Stomach (tissue), 9 donors: Measurements from ENCODE around the gene CYP4A11. TPM values are rescaled to one million over a fixed set of nuclear protein-coding genes. Genes with fewer than 3 reads are reported as not detected.
"Not testable (repeated sequence)": the region's sequence is repeated elsewhere in the genome, so short reads cannot be mapped to it uniquely, and the experiment has no call there.

ENCODE experiments used
- DNase-seq, 2 donors: peaks; one replicate each; pipeline versions ENCODE4 v3.0.0 to v3.0.0-alpha.2; 2013 to 2019
- H3K27ac ChIP-seq, 5 donors: fragments of 200-600 bp in 4 of 5; sonication (generic) in 4 of 5; one replicate each; pipeline ENCODE4 v1.5.1; 2013 to 2019; ENCODE audit warnings: mild to moderate bottlenecking in 1 of 5, moderate library complexity in 1 of 5
- H3K27me3 ChIP-seq, 3 donors: fragments of 200-600 bp; sonication (generic); one replicate each; pipeline ENCODE4 v1.5.1; 2017 to 2019; ENCODE audit warnings: mixed run types in 1 of 3
- H3K36me3 ChIP-seq, 4 donors: fragments of 200-600 bp; sonication (generic); 1 replicate in 3 of 4; 2 replicates in 1 of 4; pipeline ENCODE4 v1.5.1; 2016 to 2019
- H3K4me1 ChIP-seq, 4 donors: fragments of 200-600 bp; sonication (generic); one replicate each; pipeline ENCODE4 v1.5.1; 2016 to 2019
- H3K4me3 ChIP-seq, 4 donors: fragments of 200-600 bp; sonication (generic) in 3 of 4; one replicate each; pipeline ENCODE4 v1.5.1; 2016 to 2019; ENCODE audit warnings: mild to moderate bottlenecking in 1 of 4
- H3K9me3 ChIP-seq, 4 donors: fragments of 200-600 bp; sonication (generic); one replicate each; pipeline ENCODE4 v1.5.1; 2016 to 2019
- EP300 ChIP-seq: sonication (generic); formaldehyde crosslinking; IDR thresholded peaks from one replicate; pipeline ENCODE4 v1.6.1; 2017; ENCODE audit warnings: antibody characterized with exemption
- POLR2A ChIP-seq, 4 donors: fragments of 450-650 bp; IDR thresholded peaks; one replicate each; pipeline ENCODE4 v1.6.1; 2016; ENCODE audit warnings: antibody characterized with exemption in 4 of 4, control low read depth in 2 of 4, mild to moderate bottlenecking in 1 of 4, moderate library complexity in 1 of 4
- POLR2AphosphoS5 ChIP-seq, 3 donors: sonication (generic); formaldehyde crosslinking; IDR thresholded peaks; one replicate each; pipeline ENCODE4 v1.6.1; 2016; ENCODE audit warnings: antibody characterized with exemption in 3 of 3
- WGBS, 5 donors: extraction: QIAGEN DNeasy Blood & Tissue Kit in 3 of 5; methylation state at CpG; one replicate each; pipeline versions ENCODE4 v1.1.5 to v1.1.7; 2013 to 2018; 5-methylcytosine and 5-hydroxymethylcytosine counted together
- intact Hi-C: fragments of 100-400 bp; cut with DNase I; formaldehyde crosslinking; loops from one replicate; pipeline ENCODE4 v1.15.1; 2023; ENCODE audit warnings: low total_unique reads
- polyA plus RNA-seq, 3 donors: library from polyadenylated mRNA; stranded (reverse); fragments of 200-250 nt; gene quantifications; one replicate each; pipeline ENCODE4 v1.2.3, GENCODE V29; 2013
- total RNA-seq, 5 donors: library from RNA; depleted of rRNA; stranded (reverse); fragments of >200 nt; gene quantifications; one replicate each; pipeline versions ENCODE4 v1.1.0 to v1.2.3, GENCODE V29; 2014 to 2016
- TF ChIP-seq, protein P1 (sequence below), 7 experiments: fragments of 450-650 bp in 4 of 7; fragments of 200-600 bp in 3 of 7; sonication (generic) in 3 of 7; IDR thresholded peaks; one replicate each; pipeline ENCODE4 v1.5.1; 2016 to 2019; ENCODE audit warnings: antibody characterized with exemption in 7 of 7, control low read depth in 2 of 7, mild to moderate bottlenecking in 1 of 7
- donor health status: healthy with polysubstance abuse.
- donor health status: Bipolar disorder and iron deficiency.
- donor health status: healthy.

CYP4A11 gene
- total and polyA plus RNA-seq, 8 donors: 0.68 to 2.2 (median 0.92) TPM; not detected in 5

DNA sequence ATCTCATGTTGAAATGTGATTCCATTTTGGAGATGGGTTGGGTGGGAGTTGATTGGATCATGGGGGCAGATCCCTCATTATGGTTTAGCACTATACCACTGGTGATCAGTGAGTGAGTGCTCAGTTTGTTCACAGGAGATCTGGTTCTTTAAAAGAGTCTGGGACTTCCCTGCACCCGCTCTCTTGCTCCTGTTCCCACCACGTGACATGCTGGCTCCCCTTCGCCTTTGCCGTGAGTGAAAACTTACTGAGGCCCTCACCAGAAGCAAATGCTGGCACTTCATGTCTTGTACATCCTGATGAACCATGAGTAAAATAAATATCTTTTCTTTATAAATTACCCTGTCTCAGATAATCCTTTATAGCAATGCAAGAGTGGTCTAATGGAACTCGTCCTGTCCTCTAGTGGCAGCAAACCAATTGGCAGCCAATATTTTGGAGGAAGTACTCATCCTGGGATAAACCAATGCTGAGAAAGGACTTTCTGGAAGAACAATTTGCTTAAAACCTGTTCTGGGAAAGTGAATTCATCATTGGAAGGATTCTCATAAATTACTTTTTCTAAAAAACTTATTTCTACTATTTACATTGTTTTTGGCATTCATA is 27.8 kb upstream of the CYP4A11 start:
- H3K27me3 ChIP-seq: no peaks in the 10 kb centered on the region
- intact Hi-C loops: no loop called here
- H3K4me3 ChIP-seq: no peak overlapping the region
- peaks cover 0 to 9% (median 0%) of the 10 kb centered on the region in 4 donors for H3K9me3 ChIP-seq
- no peaks in the 10 kb centered on the region for H3K4me1 ChIP-seq
- H3K36me3 ChIP-seq: no peaks in the 10 kb centered on the region
- no peak for DNase-seq
- WGBS, 5 donors: 68 to 78% (median 70%) methylated on average over 5 of the region's 5 CpGs
- TF ChIP-seq EP300: no peak
- TF ChIP-seq, protein P1, sequence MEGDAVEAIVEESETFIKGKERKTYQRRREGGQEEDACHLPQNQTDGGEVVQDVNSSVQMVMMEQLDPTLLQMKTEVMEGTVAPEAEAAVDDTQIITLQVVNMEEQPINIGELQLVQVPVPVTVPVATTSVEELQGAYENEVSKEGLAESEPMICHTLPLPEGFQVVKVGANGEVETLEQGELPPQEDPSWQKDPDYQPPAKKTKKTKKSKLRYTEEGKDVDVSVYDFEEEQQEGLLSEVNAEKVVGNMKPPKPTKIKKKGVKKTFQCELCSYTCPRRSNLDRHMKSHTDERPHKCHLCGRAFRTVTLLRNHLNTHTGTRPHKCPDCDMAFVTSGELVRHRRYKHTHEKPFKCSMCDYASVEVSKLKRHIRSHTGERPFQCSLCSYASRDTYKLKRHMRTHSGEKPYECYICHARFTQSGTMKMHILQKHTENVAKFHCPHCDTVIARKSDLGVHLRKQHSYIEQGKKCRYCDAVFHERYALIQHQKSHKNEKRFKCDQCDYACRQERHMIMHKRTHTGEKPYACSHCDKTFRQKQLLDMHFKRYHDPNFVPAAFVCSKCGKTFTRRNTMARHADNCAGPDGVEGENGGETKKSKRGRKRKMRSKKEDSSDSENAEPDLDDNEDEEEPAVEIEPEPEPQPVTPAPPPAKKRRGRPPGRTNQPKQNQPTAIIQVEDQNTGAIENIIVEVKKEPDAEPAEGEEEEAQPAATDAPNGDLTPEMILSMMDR (IDR thresholded peaks at IDR 0.05): peak in 2 of 7 experiments; percentile 18 to 30
- H3K27ac ChIP-seq: no peak overlapping the region

DNA sequence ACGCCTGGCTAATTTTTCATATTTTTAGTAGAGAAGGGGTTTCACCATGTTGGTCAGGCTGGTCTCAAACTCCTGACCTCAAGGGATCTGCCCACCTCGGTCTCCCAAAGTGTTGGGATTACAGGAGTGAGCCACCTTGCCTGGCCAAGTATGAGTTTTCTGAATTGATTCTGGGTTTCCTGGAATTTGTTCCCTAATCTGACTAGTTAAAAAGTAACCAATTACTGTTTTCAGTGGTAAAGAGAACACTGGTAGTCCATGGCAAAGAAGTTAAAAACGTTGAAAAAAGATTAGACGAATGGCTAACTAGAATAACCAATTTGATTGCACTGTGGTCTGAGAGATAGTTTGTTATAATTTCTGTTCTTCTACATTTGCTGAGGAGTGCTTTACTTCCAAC is 21.0 kb upstream of the CYP4A11 start:
- WGBS, 5 donors: 36 to 56% (median 47%) methylated on average over 4 of the region's 4 CpGs
- H3K27ac ChIP-seq, DNase-seq, H3K4me1 ChIP-seq, H3K36me3 ChIP-seq, intact Hi-C loops, H3K9me3 ChIP-seq, H3K4me3 ChIP-seq, H3K27me3 ChIP-seq: not testable (repeated sequence)

DNA sequence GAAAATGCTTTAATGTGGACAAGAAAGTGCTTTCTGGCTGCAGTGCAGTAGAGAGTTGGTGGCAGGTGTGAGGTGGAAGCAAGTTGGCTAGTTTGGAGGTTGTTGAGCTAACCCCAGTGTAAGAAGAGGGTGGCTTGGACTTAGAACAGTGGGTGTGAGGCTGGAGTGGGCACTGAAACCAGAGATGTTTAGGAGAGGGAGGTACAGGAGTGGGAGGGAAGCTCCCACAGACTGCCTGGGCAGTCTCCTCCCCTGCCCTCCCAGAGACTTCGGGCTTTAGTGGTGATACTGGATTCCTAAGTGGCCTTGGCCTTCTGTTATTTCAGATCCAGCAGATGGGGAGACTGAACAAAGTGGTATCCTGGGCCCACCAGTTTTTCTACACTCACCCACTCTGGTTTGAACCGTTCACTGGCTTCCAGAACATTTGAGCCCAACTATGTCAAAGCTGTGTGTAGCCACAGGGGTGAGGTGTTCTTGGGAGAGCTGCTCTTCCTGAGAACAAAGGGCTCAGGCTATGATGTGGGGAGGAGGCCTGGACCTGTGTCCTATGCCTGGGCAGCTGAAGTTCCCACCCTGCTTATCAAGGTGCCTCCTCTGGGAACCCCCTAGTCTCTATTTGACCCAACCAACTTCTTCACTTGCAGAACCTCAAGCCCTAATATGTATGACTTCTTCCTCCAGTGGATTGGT is 19.9 kb upstream of the CYP4A11 start:
- TF ChIP-seq POLR2A (IDR thresholded peaks at IDR 0.05): no peak
- TF ChIP-seq EP300: no peak
- Histone ChIP-seq H3K27me3 (no peaks in the 10 kb centered on the region), H3K4me1 (no peaks in the 10 kb centered on the region), H3K36me3 (no peaks in the 10 kb centered on the region), H3K27ac (no peak overlapping the region), H3K4me3 (no peak overlapping the region), H3K9me3 (peaks cover 0 to 9% (median 0%) of the 10 kb centered on the region in 4 donors)
- intact Hi-C loops: no loop called here
- 55 to 94% (median 75%) methylated on average over 1 to 2 of the region's 2 CpGs for WGBS, 5 donors
- no peak for DNase-seq

DNA sequence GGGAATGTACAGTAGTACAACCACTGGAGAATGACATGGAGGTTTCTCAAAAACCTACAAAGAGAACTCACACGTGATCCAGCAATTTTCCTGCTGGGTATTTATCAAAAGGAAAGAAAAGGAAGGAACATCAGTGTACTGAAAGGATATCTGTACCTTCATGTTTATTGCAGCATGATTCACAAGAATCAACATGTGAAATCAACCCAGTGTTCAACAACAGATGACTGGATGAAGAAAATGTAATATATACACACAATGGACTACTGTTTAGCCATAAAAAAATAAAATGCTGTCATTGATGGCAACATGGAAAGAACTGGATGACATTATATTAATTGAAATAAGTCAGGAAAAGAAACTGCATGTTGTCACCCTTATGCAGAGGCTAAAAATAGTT is 19.0 kb upstream of the CYP4A11 start:
- intact Hi-C loops: no loop called here

DNA sequence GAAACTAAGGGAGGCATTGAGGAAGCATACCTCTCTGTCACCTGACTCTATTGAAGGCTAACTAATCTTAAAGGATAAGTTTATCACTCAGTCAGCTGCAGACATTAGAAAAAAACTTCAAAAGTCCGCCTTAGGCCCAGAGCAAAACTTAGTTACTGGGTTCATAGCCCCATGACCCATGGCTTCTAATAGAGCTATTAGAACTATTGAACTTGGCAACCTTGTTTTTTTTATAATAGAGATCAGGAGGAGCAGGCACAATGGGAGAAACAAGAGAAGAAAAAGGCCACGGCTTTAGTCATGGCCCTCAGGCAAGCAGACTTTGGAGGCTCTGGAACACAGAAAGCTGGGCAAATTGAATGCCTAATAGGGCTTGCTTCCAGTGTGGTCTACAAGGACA is 13.8 kb upstream of the CYP4A11 start:
- 27 to 50% (median 36%) methylated on average over 2 of the region's 2 CpGs for WGBS, 5 donors

More for the DNA sequence above, 19.0 kb upstream of the CYP4A11 start:
- H3K27me3 ChIP-seq: peaks cover 0 to 3% (median 0%) of the 10 kb centered on the region in 3 donors
- H3K27ac ChIP-seq: no peak overlapping the region
- WGBS, 5 donors: 43 to 58% (median 45%) methylated on average over 1 of the region's 1 CpG
- no peak overlapping the region for H3K4me3 ChIP-seq
- peaks cover 0 to 9% (median 0%) of the 10 kb centered on the region in 4 donors for H3K9me3 ChIP-seq
- H3K36me3 ChIP-seq: no peaks in the 10 kb centered on the region
- DNase-seq: no peak
- H3K4me1 ChIP-seq: peaks cover 0 to 7% (median 0%) of the 10 kb centered on the region in 4 donors
- TF ChIP-seq POLR2AphosphoS5 (IDR thresholded peaks at IDR 0.05) (no peak), EP300 (no peak), POLR2A (IDR thresholded peaks at IDR 0.05) (no peak)
- TF ChIP-seq, protein P1 (IDR thresholded peaks at IDR 0.05): no peak

DNA sequence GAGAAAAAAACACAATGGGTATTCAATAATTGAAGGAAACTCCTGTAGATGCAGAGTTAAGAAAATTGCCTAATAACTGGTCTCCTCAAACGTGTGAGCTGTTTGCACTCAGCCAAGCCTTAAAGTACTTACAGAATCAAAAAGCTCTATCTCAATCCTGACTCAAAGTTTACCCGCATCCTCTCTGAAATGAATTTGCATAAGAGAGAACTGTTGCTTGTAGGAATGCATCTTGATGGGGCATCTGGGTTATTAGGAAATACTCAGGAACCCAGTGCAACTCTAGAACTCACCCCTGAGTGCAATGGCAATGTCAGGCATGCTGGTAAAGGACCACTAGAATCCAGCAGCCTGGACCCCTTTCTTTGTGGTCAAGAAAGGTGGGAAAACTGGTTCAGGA is 12.6 kb upstream of the CYP4A11 start:
- peaks cover 0 to 16% (median 2%) of the 10 kb centered on the region in 4 donors for H3K4me1 ChIP-seq
- peak overlapping the region in 1 of 5 donors; percentile 20 for H3K27ac ChIP-seq
- H3K4me3 ChIP-seq, intact Hi-C loops, H3K9me3 ChIP-seq, H3K27me3 ChIP-seq, H3K36me3 ChIP-seq, DNase-seq: not testable (repeated sequence)
- 33 to 47% (median 38%) methylated on average over 2 of the region's 2 CpGs for WGBS, 5 donors

More for the DNA sequence above, 13.8 kb upstream of the CYP4A11 start:
- H3K36me3 ChIP-seq, H3K9me3 ChIP-seq, H3K27me3 ChIP-seq, DNase-seq, H3K4me3 ChIP-seq, intact Hi-C loops: not testable (repeated sequence)
- H3K27ac ChIP-seq: peak overlapping the region; percentile 12 to 83 (median 58)
- peaks cover 0 to 16% (median 2%) of the 10 kb centered on the region in 4 donors for H3K4me1 ChIP-seq

DNA sequence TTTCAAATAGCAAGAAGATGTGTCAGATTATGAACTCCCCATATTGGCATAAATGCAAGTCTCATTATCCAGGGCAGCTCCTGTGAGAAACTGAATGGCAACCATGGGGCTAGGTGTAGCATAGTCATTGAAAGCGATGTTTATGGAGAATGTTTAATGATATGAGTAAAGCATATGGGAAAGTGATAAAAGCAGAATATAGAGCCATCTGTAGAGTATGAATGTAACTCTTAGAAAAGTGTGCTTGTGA is 8.1 kb upstream of the CYP4A11 start:
- DNase-seq, H3K27me3 ChIP-seq, H3K9me3 ChIP-seq, H3K4me3 ChIP-seq, H3K36me3 ChIP-seq, intact Hi-C loops: not testable (repeated sequence)
- Histone ChIP-seq H3K27ac (peak overlapping the region in 4 of 5 donors; percentile 29 to 74 (median 50)), H3K4me1 (peaks cover 0 to 10% (median 6%) of the 10 kb centered on the region in 4 donors)
- WGBS, 5 donors: 93 to 100% (median 96%) methylated on average over 1 of the region's 1 CpG
